Ovary (tissue), 9 donors: ENCODE results near the gene TAC1. TPM values are rescaled to one million over a fixed set of nuclear protein-coding genes. Genes with fewer than 3 reads are reported as not detected.

Experiments used
- DNase-seq, 5 donors: peaks; one replicate each; pipeline ENCODE4 v3.0.0-alpha.2; 2019 to 2020
- H3K27ac ChIP-seq, 2 donors: fragments of 200-600 bp; one replicate each; pipeline versions ENCODE4 v1.5.1 to v1.8.0; 2019 to 2022
- H3K27me3 ChIP-seq: fragments of 200-600 bp; one replicate; pipeline ENCODE4 v1.8.0; 2022
- H3K36me3 ChIP-seq: fragments of 200-600 bp; sonication (generic); one replicate; pipeline ENCODE4 v1.5.1; 2019
- H3K4me1 ChIP-seq: one replicate; pipeline ENCODE4 v1.8.1; 2013; ENCODE audit warnings: mild to moderate bottlenecking, moderate library complexity; ENCODE audit not compliant: insufficient read depth
- H3K4me3 ChIP-seq: fragments of 200-600 bp; sonication (generic); one replicate; pipeline ENCODE4 v1.5.1; 2017
- H3K9me3 ChIP-seq, 2 donors: fragments of 200-600 bp in 1 of 2; sonication (generic) in 1 of 2; one replicate each; pipeline versions ENCODE4 v1.5.1 to v1.8.1; 2013 to 2019; ENCODE audit warnings: mild to moderate bottlenecking in 1 of 2, moderate library complexity in 1 of 2
- CTCF ChIP-seq, 3 donors: fragments of 450-650 bp in 2 of 3; fragments of 200-600 bp in 1 of 3; IDR thresholded peaks; one replicate each; pipeline versions ENCODE4 v1.5.1 to v1.8.0; 2016 to 2022; ENCODE audit warnings: antibody characterized with exemption in 3 of 3, mild to moderate bottlenecking in 1 of 3
- EP300 ChIP-seq: sonication (generic); formaldehyde crosslinking; IDR thresholded peaks from one replicate; pipeline ENCODE4 v1.6.1; 2017; ENCODE audit warnings: antibody characterized with exemption
- POLR2A ChIP-seq: fragments of 450-650 bp; IDR thresholded peaks from one replicate; pipeline ENCODE4 v1.6.1; 2017; ENCODE audit warnings: antibody characterized with exemption, mild to moderate bottlenecking, moderate library complexity
- WGBS, 3 donors: extraction: QIAGEN DNeasy Blood & Tissue Kit in 1 of 3; methylation state at CpG; one replicate each; pipeline versions ENCODE4 v1.1.5 to v1.1.7; 2013 to 2017; 5-methylcytosine and 5-hydroxymethylcytosine counted together
- intact Hi-C, 4 donors: fragments of 100-400 bp; cut with DNase I; formaldehyde crosslinking; loops; one replicate each; pipeline versions ENCODE4 v1.11.0 to v1.15.1; 2022 to 2023
- polyA plus RNA-seq, 2 donors: library from polyadenylated mRNA; stranded (reverse); fragments of 200-250 nt in 1 of 2; fragments of 350-450 nt in 1 of 2; fragmentation: Illumina TruSeq in 1 of 2; extraction: RNeasy Lipid Tissue Mini Kit (QIAGEN cat#74804) in 1 of 2; gene quantifications; one replicate each; pipeline ENCODE4 v1.2.3, GENCODE V29; 2013 to 2014
- total RNA-seq, 7 donors: library from RNA; depleted of rRNA in 2 of 7; stranded (reverse); fragments of >200 nt in 2 of 7; fragmentation: NEBNext Ultra II Directional in 3 of 7; extraction: Animal tissue kit (Norgen Biotek cat#: 25700) in 3 of 7; gene quantifications; one replicate each; pipeline versions ENCODE4 v1.1.0 to v1.2.4, GENCODE V29; 2016 to 2023
- donor health status: DM: no; HTN: no; CAD: no; lungs with moderate emphysema.
- donor health status: DM: no; HTN: no; CAD: no.
- donor health status: Bipolar disorder and iron deficiency.
- donor health status: DM: yes; HTN: yes; CAD: no.
- donor health status: DM: no; HTN: no; CAD: no.
- donor health status: DM: yes; HTN: yes; CAD: no.

TAC1 gene
- total and polyA plus RNA-seq, 9 donors, result 0.23 to 4.1 (median 0.74) TPM; not detected in 6

GRCh38 chr7:97722386-97722785 lies 9.5 kb upstream of the TAC1 start:
- WGBS, 3 donors, result 75 to 92% (median 83%) methylated on average over 3 of the region's 3 CpGs
- H3K4me1 ChIP-seq, result no peaks in the 10 kb centered on the region
- TF ChIP-seq POLR2A (no peak), EP300 (no peak), CTCF (IDR thresholded peaks at IDR 0.05) (no peak)
- H3K27me3 ChIP-seq, result no peaks in the 10 kb centered on the region
- H3K9me3 ChIP-seq, result no peaks in the 10 kb centered on the region
- no peaks in the 10 kb centered on the region for H3K36me3 ChIP-seq
- no peak overlapping the region for H3K27ac ChIP-seq
- intact Hi-C loops, result loop anchor here in 1 of 4 donors (5.0 kb wide), 1 partner anchor 235 kb away; no protein-coding TSS in a partner anchor
- DNase-seq, result no peak
- H3K4me3 ChIP-seq, result no peak overlapping the region

GRCh38 chr7:97732565-97733275 lies 834 bp downstream of the TAC1 start:
- Histone ChIP-seq H3K36me3 (no peaks in the 10 kb centered on the region), H3K4me1 (no peaks in the 10 kb centered on the region), H3K27me3 (no peaks in the 10 kb centered on the region), H3K9me3 (no peaks in the 10 kb centered on the region), H3K27ac (no peak overlapping the region), H3K4me3 (no peak overlapping the region)
- intact Hi-C loops, result no loop called here
- 2 to 3% (median 2%) methylated on average over 39 to 42 of the region's 42 CpGs for WGBS, 3 donors
- TF ChIP-seq POLR2A, result no peak
- TF ChIP-seq CTCF (IDR thresholded peaks at IDR 0.05), result no peak
- TF ChIP-seq EP300, result no peak
- no peak for DNase-seq

GRCh38 chr7:97733276-97734161 lies 1.6 kb downstream of the TAC1 start:
- Histone ChIP-seq H3K4me1 (no peaks in the 10 kb centered on the region), H3K36me3 (no peaks in the 10 kb centered on the region), H3K9me3 (no peaks in the 10 kb centered on the region), H3K27ac (no peak overlapping the region), H3K27me3 (no peaks in the 10 kb centered on the region), H3K4me3 (no peak overlapping the region)
- TF ChIP-seq POLR2A (no peak), EP300 (no peak), CTCF (IDR thresholded peaks at IDR 0.05) (no peak)
- 1 to 2% (median 1%) methylated on average over 59 of the region's 59 CpGs for WGBS, 3 donors
- intact Hi-C loops, result no loop called here
- no peak for DNase-seq

GRCh38 chr7:97734255-97734654 lies 2.4 kb downstream of the TAC1 start:
- no peak for DNase-seq
- Histone ChIP-seq H3K27me3 (no peaks in the 10 kb centered on the region), H3K4me3 (no peak overlapping the region), H3K27ac (no peak overlapping the region), H3K36me3 (no peaks in the 10 kb centered on the region), H3K4me1 (no peaks in the 10 kb centered on the region), H3K9me3 (no peaks in the 10 kb centered on the region)
- 42 to 50% (median 45%) methylated on average over 2 of the region's 2 CpGs for WGBS, 3 donors
- TF ChIP-seq POLR2A, result no peak
- intact Hi-C loops, result no loop called here

- no peaks in the 10 kb centered on the region for H3K9me3 ChIP-seq
- intact Hi-C loops, result no loop called here
- WGBS, 3 donors, result 66 to 78% (median 77%) methylated on average over 3 of the region's 3 CpGs
- no peak for TF ChIP-seq EP300
- TF ChIP-seq CTCF (IDR thresholded peaks at IDR 0.05), result no peak
- TF ChIP-seq POLR2A, result no peak
- no peaks in the 10 kb centered on the region for H3K27me3 ChIP-seq
- H3K36me3 ChIP-seq, result no peaks in the 10 kb centered on the region
- H3K27ac ChIP-seq, result no peak overlapping the region
- no peaks in the 10 kb centered on the region for H3K4me1 ChIP-seq
- no peak overlapping the region for H3K4me3 ChIP-seq
- no peak for DNase-seq
Observed at GRCh38 chr7:97735075-97735474, 3.2 kb downstream of the TAC1 start.
